H1 (cell line): ENCODE results near the gene DCPS. TPM values are rescaled to one million over a fixed set of nuclear protein-coding genes. Genes with fewer than 3 reads are reported as not detected.

Experiments used
- CBX5 ChIP-seq: fragments of 300-800, 300-1000 bp; sonication (generic); IDR thresholded peaks from 2 replicates; pipeline ENCODE4 v1.7.1; 2016; ENCODE audit warnings: antibody characterized with exemption, low read length, low read depth
- CHD7 ChIP-seq: fragments of 300-600 bp; sonication (generic); IDR thresholded peaks from 2 replicates; pipeline ENCODE4 v1.7.1; 2012; ENCODE audit warnings: low read length, moderate library complexity, mild to moderate bottlenecking, inconsistent platforms; ENCODE audit not compliant: insufficient replicate concordance
- KDM4A ChIP-seq: IDR thresholded peaks from one replicate; pipeline ENCODE4 v1.7.1; 2012; ENCODE audit warnings: low read depth, mild to moderate bottlenecking, moderate library complexity, low read length, inconsistent platforms; ENCODE audit not compliant: severe bottlenecking
- NANOG ChIP-seq: IDR thresholded peaks from 2 replicates; pipeline ENCODE4 v1.6.1; 2011; ENCODE audit warnings: low read length, low read depth, mild to moderate bottlenecking, inconsistent platforms; ENCODE audit not compliant: insufficient read depth, poor library complexity, severe bottlenecking
- SUZ12 ChIP-seq: fragments of 200-600 bp; sonication (generic); IDR thresholded peaks from 2 replicates; pipeline ENCODE4 v1.6.1; 2012; ENCODE audit warnings: mild to moderate bottlenecking, inconsistent platforms, low read length, moderate library complexity, mixed read lengths
- polyA plus RNA-seq, 7 experiments: library from polyadenylated mRNA; depleted of rRNA in 3 of 7; stranded (reverse) in 5 of 7; unstranded in 2 of 7; fragments of >200 nt in 5 of 7; fragments of 200-250 nt in 2 of 7; gene quantifications; 1 replicate in 5 of 7; 2 replicates in 1 of 7; 4 replicates in 1 of 7; pipeline versions ENCODE4 v1.2.1 to v1.2.3, GENCODE V29; 2011 to 2013; ENCODE audit warnings: missing spikeins in 2 of 7, mixed read lengths in 2 of 7
- total RNA-seq: library from RNA; stranded (reverse); fragmentation: NEBNext Ultra II Directional; extraction: Animal tissue kit (Norgen Biotek cat#: 25700); gene quantifications from 2 replicates; pipeline ENCODE4 v1.2.1, GENCODE V29; 2021

The DCPS gene
- total and polyA plus RNA-seq, 2 of the 8 experiments (the other 6 are each of a cell fraction or from before 2014, with no cell fraction given) = 24.6 to 55.2 TPM

GRCh38 chr11:126312961-126313360 is 9.1 kb downstream of the DCPS start (continued):
- TF ChIP-seq CHD7 = no peak
- TF ChIP-seq CBX5 = no peak
- TF ChIP-seq KDM4A = no peak
- no peak for TF ChIP-seq SUZ12
- no peak for TF ChIP-seq NANOG
